Esophagus muscularis mucosa (tissue), 3 donors: ENCODE data around the gene CNKSR2.

ENCODE experiments used
- POLR2A ChIP-seq: fragments of 450-650 bp; IDR thresholded peaks from one replicate; pipeline ENCODE4 v1.6.1; 2017; ENCODE audit warnings: antibody characterized with exemption, moderate library complexity, mild to moderate bottlenecking, low read depth
- TF ChIP-seq, protein P1 (sequence below), 3 experiments: fragments of 200-600 bp in 2 of 3; fragments of 450-650 bp in 1 of 3; sonication (generic) in 2 of 3; IDR thresholded peaks; one replicate each; pipeline ENCODE4 v1.5.1; 2017 to 2019; ENCODE audit warnings: antibody characterized with exemption in 3 of 3, mild to moderate bottlenecking in 2 of 3, moderate library complexity in 1 of 3

DNA sequence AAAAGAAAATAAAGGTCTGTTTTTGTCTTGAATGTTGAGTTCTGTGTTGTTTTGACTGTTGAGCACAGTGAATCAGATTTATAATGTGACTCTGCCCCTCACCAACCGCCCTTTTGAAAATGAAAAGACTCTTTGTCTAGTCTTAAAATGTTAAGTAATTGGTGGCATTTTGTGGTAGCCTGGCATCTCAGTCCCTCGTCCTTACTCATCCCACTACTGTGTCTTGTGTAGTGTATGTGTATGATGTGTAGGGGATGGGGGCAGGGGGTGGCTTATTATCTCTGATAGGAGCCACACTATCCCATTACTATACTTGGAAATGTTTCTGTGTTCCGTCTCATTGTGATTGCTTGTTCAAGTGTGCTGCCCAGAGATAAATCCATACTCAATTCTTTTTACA, 271.7 kb downstream of the CNKSR2 start:
- TF ChIP-seq, protein P1, sequence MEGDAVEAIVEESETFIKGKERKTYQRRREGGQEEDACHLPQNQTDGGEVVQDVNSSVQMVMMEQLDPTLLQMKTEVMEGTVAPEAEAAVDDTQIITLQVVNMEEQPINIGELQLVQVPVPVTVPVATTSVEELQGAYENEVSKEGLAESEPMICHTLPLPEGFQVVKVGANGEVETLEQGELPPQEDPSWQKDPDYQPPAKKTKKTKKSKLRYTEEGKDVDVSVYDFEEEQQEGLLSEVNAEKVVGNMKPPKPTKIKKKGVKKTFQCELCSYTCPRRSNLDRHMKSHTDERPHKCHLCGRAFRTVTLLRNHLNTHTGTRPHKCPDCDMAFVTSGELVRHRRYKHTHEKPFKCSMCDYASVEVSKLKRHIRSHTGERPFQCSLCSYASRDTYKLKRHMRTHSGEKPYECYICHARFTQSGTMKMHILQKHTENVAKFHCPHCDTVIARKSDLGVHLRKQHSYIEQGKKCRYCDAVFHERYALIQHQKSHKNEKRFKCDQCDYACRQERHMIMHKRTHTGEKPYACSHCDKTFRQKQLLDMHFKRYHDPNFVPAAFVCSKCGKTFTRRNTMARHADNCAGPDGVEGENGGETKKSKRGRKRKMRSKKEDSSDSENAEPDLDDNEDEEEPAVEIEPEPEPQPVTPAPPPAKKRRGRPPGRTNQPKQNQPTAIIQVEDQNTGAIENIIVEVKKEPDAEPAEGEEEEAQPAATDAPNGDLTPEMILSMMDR (IDR thresholded peaks at IDR 0.05): no peak
- TF ChIP-seq POLR2A: no peak
